Cardiac atrium fibroblast (primary cell): Measurements from ENCODE around the gene NEDD4. TPM values are rescaled to one million over a fixed set of nuclear protein-coding genes. Genes with fewer than 3 reads are reported as not detected.

Experiments
- total RNA-seq: library from RNA; depleted of rRNA; stranded (reverse); fragments of >200 nt; gene quantifications from 2 replicates; pipeline ENCODE4 v1.2.3, GENCODE V29; 2015

Gene NEDD4
- total RNA-seq = 25.4 and 25.5 TPM in 2 replicates

DNA sequence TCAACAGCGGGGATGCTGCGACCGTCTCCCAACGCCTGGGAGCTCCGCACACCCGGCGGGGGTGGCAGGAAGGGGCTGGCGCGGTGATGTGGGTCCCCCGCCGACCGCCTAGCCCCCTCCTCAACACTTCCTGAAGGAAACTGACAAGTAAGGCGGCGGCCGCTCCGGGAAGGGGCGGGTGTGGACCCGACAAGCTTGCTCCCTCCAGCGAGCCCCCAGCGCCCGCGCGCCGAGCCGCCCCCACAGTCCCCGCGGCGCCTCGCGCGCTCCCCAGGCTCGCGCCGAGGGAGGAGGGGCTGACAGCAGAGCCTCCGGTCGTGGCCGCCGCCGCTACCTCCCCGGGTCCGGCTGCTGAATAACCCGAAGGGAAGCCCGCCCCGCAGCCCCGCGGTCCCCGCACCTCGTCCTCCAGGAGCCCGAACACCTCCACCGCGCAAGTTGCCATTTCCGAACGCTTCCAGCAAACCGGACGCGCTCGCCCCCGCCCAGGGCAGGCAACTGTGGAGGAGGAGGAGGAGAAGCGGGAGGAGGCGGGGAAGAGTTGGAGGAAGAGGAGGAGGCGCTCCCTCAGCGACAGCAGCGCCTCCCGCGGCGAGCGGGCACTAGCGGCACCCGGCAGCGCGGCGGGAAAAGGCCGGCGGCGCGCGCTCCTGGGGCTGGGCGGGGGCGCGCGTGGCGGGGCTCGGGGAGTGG, at the start of gene NEDD4:
NEDD4 (minus strand) TSS at position 502 of the 693 bp plus-strand sequence; CDS start at position 445, 57 bp downstream.

